ENCODE data around the gene TIMM9. TPM values are rescaled to one million over a fixed set of nuclear protein-coding genes. Genes with fewer than 3 reads are reported as not detected.

TIMM9 gene
- total RNA-seq, 1 experiment from 2014 or later: 71.7 TPM

DNA sequence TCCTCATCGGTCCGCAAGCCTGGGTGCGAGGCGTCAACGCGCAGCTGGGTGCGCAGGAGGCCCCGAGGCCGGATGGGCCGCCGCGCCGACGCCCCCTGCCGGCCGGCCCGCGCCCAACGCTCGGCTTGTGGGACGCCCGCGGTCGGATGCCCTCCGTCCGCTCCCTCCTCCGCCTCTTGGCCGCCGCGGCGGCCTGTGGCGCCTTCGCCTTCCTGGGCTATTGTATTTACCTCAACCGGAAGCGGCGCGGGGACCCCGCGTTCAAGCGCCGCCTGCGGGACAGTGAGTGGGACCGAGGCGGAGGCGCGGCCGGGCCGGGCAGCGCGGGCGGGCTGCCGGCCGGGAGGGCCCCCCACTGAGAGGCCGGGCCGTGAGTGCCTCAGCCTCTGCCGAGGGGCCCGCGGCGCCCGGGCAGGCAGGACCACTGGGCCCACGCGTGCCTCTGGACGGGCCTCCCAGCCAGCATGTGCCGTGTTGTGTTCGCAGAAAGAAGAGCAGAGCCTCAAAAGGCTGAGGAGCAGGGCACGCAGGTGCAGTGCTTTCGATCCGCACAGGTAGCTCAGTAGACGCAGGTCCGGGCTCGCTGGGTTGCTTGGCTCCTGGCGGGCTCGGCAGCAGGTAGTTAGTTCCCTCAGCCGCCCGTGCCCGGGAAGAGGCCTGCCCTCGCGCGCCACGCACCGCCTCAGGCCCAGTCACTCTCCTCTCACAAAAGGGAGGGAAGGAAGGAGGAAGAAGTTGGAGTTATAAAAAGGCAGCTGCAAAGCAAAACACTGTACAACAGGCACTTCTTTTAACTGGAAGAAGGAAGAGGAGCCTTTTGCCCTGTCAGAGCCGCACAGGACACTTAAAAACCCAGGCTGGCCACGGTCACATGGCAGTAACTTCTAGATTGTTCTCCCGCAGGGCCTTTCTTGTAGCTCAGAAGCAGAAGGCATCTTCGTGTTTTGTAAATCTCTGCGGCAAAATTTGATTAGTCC, 31.2 kb downstream of the TIMM9 start, which contains the start of gene TOMM20L:
TSS of gene TOMM20L (plus strand) at position 119 of the 977 bp plus-strand sequence. CDS start at position 147, 28 bp downstream.
- 0 out of 2 replicates have a peak, but pooled peaks cover 4% of the 10 kb centered on the region for H3K79me2 ChIP-seq (ENCODE audit: low read length)
- no peaks in the 10 kb centered on the region for H3K9me3 ChIP-seq (ENCODE audit: low read length)
- H3K4me3 ChIP-seq (ENCODE audit: low read length): peak within 1 kb of the TSS; percentile 74
- peak within 1 kb of the TSS; percentile 82 for H3K9ac ChIP-seq (ENCODE audit: low read length)
- H2AFZ ChIP-seq (ENCODE audit: low read length): peak within 1 kb of the TSS; percentile 96
- H3K27ac ChIP-seq (ENCODE audit: low read length): peak within 1 kb of the TSS; percentile 41; the same call in 1 of the 2 replicates
- H3K36me3 ChIP-seq (ENCODE audit: insufficient read depth, low read length): no peaks in the 10 kb centered on the region
- no peaks in the 10 kb centered on the region for H4K20me1 ChIP-seq (ENCODE audit: insufficient read depth, low read depth, low read length)
- H3K4me2 ChIP-seq (ENCODE audit: low read depth, low read length, poor library complexity, severe bottlenecking): peak within 1 kb of the TSS; percentile 84
- no peaks in the 10 kb centered on the region for H3K9me2 ChIP-seq (replicated peaks; ENCODE audit: insufficient read depth, low read length)
- H3K27me3 ChIP-seq (ENCODE audit: low read length): no peaks in the 10 kb centered on the region
- peak; percentile 97 for DNase-seq
- H3K4me1 ChIP-seq (ENCODE audit: low read length): peaks cover 27% of the 10 kb centered on the region

DNA sequence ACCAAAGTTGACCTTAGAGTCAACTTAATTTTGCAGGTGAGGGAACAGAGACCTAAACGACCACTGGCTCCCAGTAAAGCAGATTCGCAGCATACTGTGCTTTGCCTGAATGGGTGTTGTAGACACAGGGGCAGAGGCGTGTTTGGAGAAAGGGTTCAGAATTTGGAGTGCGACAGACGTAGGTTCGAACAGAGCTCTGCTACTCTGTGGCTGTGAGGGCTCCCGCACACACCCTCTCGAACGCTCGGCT, 31.8 kb downstream of the TIMM9 start:
- Histone ChIP-seq H3K9ac (ENCODE audit: low read length) (peak overlapping the region; percentile 82), H3K4me3 (ENCODE audit: low read length) (peak overlapping the region; percentile 74), H3K4me2 (ENCODE audit: low read depth, low read length, poor library complexity, severe bottlenecking) (peak overlapping the region; percentile 84), H3K79me2 (ENCODE audit: low read length) (0 out of 2 replicates have a peak, but pooled peaks cover 4% of the 10 kb centered on the region), H2AFZ (ENCODE audit: low read length) (peak overlapping the region; percentile 96), H4K20me1 (ENCODE audit: insufficient read depth, low read depth, low read length) (no peaks in the 10 kb centered on the region), H3K27me3 (ENCODE audit: low read length) (no peaks in the 10 kb centered on the region), H3K9me2 (replicated peaks; ENCODE audit: insufficient read depth, low read length) (no peaks in the 10 kb centered on the region), H3K27ac (ENCODE audit: low read length) (0 out of 2 replicates have a peak overlapping the region, but pooled peaks have one; percentile 3), H3K36me3 (ENCODE audit: insufficient read depth, low read length) (no peaks in the 10 kb centered on the region), H3K4me1 (ENCODE audit: low read length) (peaks cover 27% of the 10 kb centered on the region), H3K9me3 (ENCODE audit: low read length) (no peaks in the 10 kb centered on the region)
- DNase-seq: no peak

DNA sequence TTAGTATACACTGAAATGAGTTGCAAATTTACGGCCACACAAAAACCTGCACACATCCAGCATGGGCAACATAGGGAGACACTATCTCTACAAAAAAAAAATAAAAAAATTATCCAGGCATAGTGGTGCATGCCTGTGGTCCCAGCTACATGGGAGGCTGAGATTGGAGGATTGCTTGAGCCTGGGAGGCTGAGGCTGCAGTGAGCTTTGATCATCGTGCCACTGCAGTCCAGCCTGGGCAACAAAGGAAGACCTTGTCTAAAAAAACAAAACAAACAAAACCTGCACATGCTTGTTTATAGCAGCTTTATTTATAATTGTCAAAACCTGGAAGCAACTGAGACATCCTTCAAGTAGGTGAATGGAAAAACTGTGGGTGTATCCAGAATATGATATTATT, 36.5 kb downstream of the TIMM9 start:
- Histone ChIP-seq H2AFZ (ENCODE audit: low read length) (no peak overlapping the region), H3K27me3 (ENCODE audit: low read length) (no peaks in the 10 kb centered on the region), H3K9me3 (ENCODE audit: low read length) (no peaks in the 10 kb centered on the region), H3K4me1 (ENCODE audit: low read length) (peaks cover 8% of the 10 kb centered on the region), H3K79me2 (ENCODE audit: low read length) (no peaks in the 10 kb centered on the region), H3K9ac (ENCODE audit: low read length) (no peak overlapping the region), H3K36me3 (ENCODE audit: insufficient read depth, low read length) (no peaks in the 10 kb centered on the region), H3K27ac (ENCODE audit: low read length) (no peak overlapping the region), H3K4me2 (ENCODE audit: low read depth, low read length, poor library complexity, severe bottlenecking) (no peak overlapping the region), H3K9me2 (replicated peaks; ENCODE audit: insufficient read depth, low read length) (no peaks in the 10 kb centered on the region), H4K20me1 (ENCODE audit: insufficient read depth, low read depth, low read length) (no peaks in the 10 kb centered on the region), H3K4me3 (ENCODE audit: low read length) (no peak overlapping the region)
- DNase-seq: no peak

DNA sequence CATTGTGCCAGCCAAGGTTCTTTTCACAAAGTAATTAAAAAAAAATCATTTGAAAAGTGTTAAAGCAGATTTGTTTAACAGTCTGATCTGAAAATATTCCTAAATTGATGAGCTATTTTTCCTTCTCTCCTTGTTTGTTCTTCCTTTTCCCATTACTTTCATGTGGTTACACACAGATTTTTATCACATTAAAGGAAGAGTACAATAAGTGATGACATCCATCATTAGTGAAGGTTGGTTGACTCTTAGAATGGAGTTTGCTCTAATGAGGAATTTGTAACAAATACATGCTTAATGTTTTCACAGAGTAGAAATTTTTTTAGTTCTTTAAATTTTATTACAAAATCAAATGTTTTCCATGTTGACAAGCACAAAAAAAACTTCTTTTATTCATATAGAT, 50.5 kb downstream of the TIMM9 start:
- H3K27me3 ChIP-seq (ENCODE audit: low read length): no peaks in the 10 kb centered on the region
- no peak overlapping the region for H3K4me2 ChIP-seq (ENCODE audit: low read depth, low read length, poor library complexity, severe bottlenecking)
- no peaks in the 10 kb centered on the region for H3K9me3 ChIP-seq (ENCODE audit: low read length)
- H3K4me1 ChIP-seq (ENCODE audit: low read length): no peaks in the 10 kb centered on the region
- H3K4me3 ChIP-seq (ENCODE audit: low read length): no peak overlapping the region
- no peak for DNase-seq
- H4K20me1 ChIP-seq (ENCODE audit: insufficient read depth, low read depth, low read length): no peaks in the 10 kb centered on the region
- no peak overlapping the region for H3K27ac ChIP-seq (ENCODE audit: low read length)
- no peak overlapping the region for H2AFZ ChIP-seq (ENCODE audit: low read length)
- H3K9me2 ChIP-seq (replicated peaks; ENCODE audit: insufficient read depth, low read length): no peaks in the 10 kb centered on the region
- H3K9ac ChIP-seq (ENCODE audit: low read length): no peak overlapping the region
- peaks cover 14% of the 10 kb centered on the region for H3K79me2 ChIP-seq (ENCODE audit: low read length)
- peaks cover 66% of the 10 kb centered on the region for H3K36me3 ChIP-seq (ENCODE audit: insufficient read depth, low read length)

DNA sequence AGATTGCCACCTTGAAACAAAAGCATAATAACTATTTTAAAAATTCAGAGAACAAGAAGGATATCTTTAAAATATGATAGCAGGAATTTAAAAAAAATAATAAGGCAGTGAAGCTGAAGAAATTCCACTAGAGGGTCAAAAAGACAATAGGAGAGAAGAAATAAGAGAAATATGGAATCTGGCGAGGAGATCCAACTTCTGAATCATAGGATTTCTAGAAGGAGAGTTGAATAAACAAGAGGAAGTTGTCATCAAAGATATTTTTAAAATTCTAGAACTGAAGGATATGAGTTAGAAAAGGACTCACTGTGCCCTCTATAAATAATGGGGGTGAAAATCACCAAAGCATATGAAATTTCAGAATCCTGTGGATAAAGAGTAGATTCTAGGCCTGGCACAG, 58.4 kb downstream of the TIMM9 start:
- no peak for DNase-seq
- Histone ChIP-seq H3K9me2 (replicated peaks; ENCODE audit: insufficient read depth, low read length) (no peaks in the 10 kb centered on the region), H4K20me1 (ENCODE audit: insufficient read depth, low read depth, low read length) (no peaks in the 10 kb centered on the region), H3K9ac (ENCODE audit: low read length) (no peak overlapping the region), H3K9me3 (ENCODE audit: low read length) (no peaks in the 10 kb centered on the region), H3K4me3 (ENCODE audit: low read length) (no peak overlapping the region), H3K36me3 (ENCODE audit: insufficient read depth, low read length) (peaks cover 79% of the 10 kb centered on the region), H3K4me1 (ENCODE audit: low read length) (no peaks in the 10 kb centered on the region), H2AFZ (ENCODE audit: low read length) (no peak overlapping the region), H3K4me2 (ENCODE audit: low read depth, low read length, poor library complexity, severe bottlenecking) (no peak overlapping the region), H3K79me2 (ENCODE audit: low read length) (0 out of 2 replicates have a peak, but pooled peaks cover 13% of the 10 kb centered on the region), H3K27me3 (ENCODE audit: low read length) (no peaks in the 10 kb centered on the region), H3K27ac (ENCODE audit: low read length) (no peak overlapping the region)

DNA sequence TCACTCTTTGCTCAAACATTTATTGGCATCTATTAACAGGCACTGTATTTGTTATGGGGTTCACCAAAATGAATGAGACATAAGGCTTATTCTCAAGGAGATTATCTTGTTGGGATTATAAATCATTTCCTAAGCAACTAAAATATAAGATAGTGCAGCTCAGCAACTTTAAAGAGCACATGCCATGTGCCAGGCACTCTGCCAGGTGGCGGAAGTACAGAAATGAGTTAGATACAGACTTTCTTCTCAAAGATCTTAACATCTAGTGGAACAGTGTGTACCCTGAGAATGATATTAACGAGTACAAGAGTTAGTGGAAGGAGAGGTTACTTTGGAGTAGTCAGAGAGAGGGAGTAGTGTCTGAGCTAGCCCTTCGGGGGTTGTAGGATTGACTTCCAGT, 60.0 kb downstream of the TIMM9 start:
- H3K36me3 ChIP-seq (ENCODE audit: insufficient read depth, low read length): peaks cover 77% of the 10 kb centered on the region
- H3K4me3 ChIP-seq (ENCODE audit: low read length): no peak overlapping the region
- 0 out of 2 replicates have a peak, but pooled peaks cover 16% of the 10 kb centered on the region for H3K79me2 ChIP-seq (ENCODE audit: low read length)
- no peaks in the 10 kb centered on the region for H3K27me3 ChIP-seq (ENCODE audit: low read length)
- no peak overlapping the region for H3K9ac ChIP-seq (ENCODE audit: low read length)
- H3K4me1 ChIP-seq (ENCODE audit: low read length): no peaks in the 10 kb centered on the region
- H3K9me3 ChIP-seq (ENCODE audit: low read length): no peaks in the 10 kb centered on the region
- H2AFZ ChIP-seq (ENCODE audit: low read length): no peak overlapping the region
- DNase-seq: no peak
- no peak overlapping the region for H3K27ac ChIP-seq (ENCODE audit: low read length)
- no peak overlapping the region for H3K4me2 ChIP-seq (ENCODE audit: low read depth, low read length, poor library complexity, severe bottlenecking)
- H3K9me2 ChIP-seq (replicated peaks; ENCODE audit: insufficient read depth, low read length): no peaks in the 10 kb centered on the region
- no peaks in the 10 kb centered on the region for H4K20me1 ChIP-seq (ENCODE audit: insufficient read depth, low read depth, low read length)

DNA sequence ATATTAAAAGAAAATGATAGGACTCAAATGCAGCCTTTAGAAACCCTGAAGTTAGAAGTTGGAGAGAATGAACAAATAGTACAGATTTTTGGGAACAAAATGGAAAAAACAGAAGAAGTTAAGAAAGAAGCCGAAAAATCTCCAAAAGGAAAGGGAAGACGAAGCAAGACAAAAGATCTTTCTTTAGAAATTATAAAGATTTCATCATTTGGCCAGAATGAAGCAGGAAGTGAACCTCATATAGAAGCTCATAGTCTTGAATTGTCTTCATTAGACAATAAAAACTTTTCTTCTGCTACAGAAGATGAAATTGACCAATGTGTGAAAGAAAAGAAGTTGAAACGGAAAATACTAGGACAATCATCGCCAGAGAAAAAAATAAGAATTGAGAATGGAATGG, 63.0 kb downstream of the TIMM9 start:
- no peak overlapping the region for H3K27ac ChIP-seq (ENCODE audit: low read length)
- no peaks in the 10 kb centered on the region for H3K9me3 ChIP-seq (ENCODE audit: low read length)
- H3K9me2 ChIP-seq (replicated peaks; ENCODE audit: insufficient read depth, low read length): no peaks in the 10 kb centered on the region
- H2AFZ ChIP-seq (ENCODE audit: low read length): no peak overlapping the region
- H3K9ac ChIP-seq (ENCODE audit: low read length): no peak overlapping the region
- no peak for DNase-seq
- H3K36me3 ChIP-seq (ENCODE audit: insufficient read depth, low read length): peaks cover 82% of the 10 kb centered on the region
- H3K27me3 ChIP-seq (ENCODE audit: low read length): no peaks in the 10 kb centered on the region
- H3K4me3 ChIP-seq (ENCODE audit: low read length): no peak overlapping the region
- peaks cover 17% of the 10 kb centered on the region; the same call in 1 of the 2 replicates for H3K79me2 ChIP-seq (ENCODE audit: low read length)
- no peaks in the 10 kb centered on the region for H3K4me1 ChIP-seq (ENCODE audit: low read length)
- no peak overlapping the region for H3K4me2 ChIP-seq (ENCODE audit: low read depth, low read length, poor library complexity, severe bottlenecking)
- H4K20me1 ChIP-seq (ENCODE audit: insufficient read depth, low read depth, low read length): no peaks in the 10 kb centered on the region

DNA sequence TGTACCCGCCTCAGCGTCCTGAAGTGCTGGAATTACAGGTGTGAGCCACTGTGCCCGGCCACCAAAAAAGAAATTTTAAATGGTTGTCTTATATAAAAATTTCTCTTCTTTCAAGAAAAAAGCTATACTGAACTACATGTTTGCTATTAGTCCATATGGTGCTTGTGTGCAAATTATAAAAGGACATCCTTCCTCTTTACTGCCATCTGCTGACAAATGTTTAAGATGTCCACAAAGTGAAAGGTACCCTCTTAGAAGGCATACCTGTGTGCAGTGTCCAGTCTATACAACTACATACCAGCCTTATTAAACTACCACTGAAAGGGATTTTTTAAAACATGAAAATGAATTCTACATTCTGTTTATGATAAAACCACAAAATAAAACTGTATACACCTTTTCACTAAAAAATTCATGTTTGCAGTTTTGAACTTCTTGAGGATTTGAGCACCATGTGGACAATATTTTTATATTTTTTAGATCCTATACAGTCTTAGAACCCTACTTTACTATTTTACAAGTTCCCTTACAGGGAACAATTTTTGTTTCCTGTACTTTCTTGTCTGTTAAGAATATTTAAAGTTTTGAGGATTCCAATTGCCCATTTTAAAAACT, 64.4 kb downstream of the TIMM9 start:
- no peaks in the 10 kb centered on the region for H3K9me2 ChIP-seq (replicated peaks; ENCODE audit: insufficient read depth, low read length)
- no peak overlapping the region for H3K4me2 ChIP-seq (ENCODE audit: low read depth, low read length, poor library complexity, severe bottlenecking)
- peaks cover 77% of the 10 kb centered on the region for H3K36me3 ChIP-seq (ENCODE audit: insufficient read depth, low read length)
- no peaks in the 10 kb centered on the region for H3K4me1 ChIP-seq (ENCODE audit: low read length)
- no peak overlapping the region for H3K27ac ChIP-seq (ENCODE audit: low read length)
- DNase-seq: peak; percentile 81
- H3K79me2 ChIP-seq (ENCODE audit: low read length): peaks cover 19% of the 10 kb centered on the region; the same call in 1 of the 2 replicates
- no peak overlapping the region for H3K9ac ChIP-seq (ENCODE audit: low read length)
- no peaks in the 10 kb centered on the region for H3K27me3 ChIP-seq (ENCODE audit: low read length)
- no peak overlapping the region for H2AFZ ChIP-seq (ENCODE audit: low read length)
- no peak overlapping the region for H3K4me3 ChIP-seq (ENCODE audit: low read length)
- no peaks in the 10 kb centered on the region for H4K20me1 ChIP-seq (ENCODE audit: insufficient read depth, low read depth, low read length)
- H3K9me3 ChIP-seq (ENCODE audit: low read length): no peaks in the 10 kb centered on the region
